Uterus (tissue), 4 donors: Measurements from ENCODE around the gene COQ3. TPM values are rescaled to one million over a fixed set of nuclear protein-coding genes. Genes with fewer than 3 reads are reported as not detected.

Experiments
- DNase-seq, 2 donors: peaks; one replicate each; pipeline ENCODE4 v3.0.0-alpha.2; 2019 to 2020
- H3K27ac ChIP-seq, 2 donors: fragments of 200-600 bp; sonication (generic); 1 replicate in 1 of 2; 2 replicates in 1 of 2; pipeline ENCODE4 v1.5.1; 2016 to 2018
- H3K27me3 ChIP-seq, 2 donors: fragments of 200-600 bp; sonication (generic); one replicate each; pipeline ENCODE4 v1.5.1; 2018 to 2019; ENCODE audit warnings: control low read depth in 1 of 2
- H3K36me3 ChIP-seq, 2 donors: fragments of 200-600 bp; sonication (generic); one replicate each; pipeline ENCODE4 v1.5.1; 2019; ENCODE audit warnings: control low read depth in 1 of 2
- H3K4me1 ChIP-seq, 2 donors: fragments of 200-600 bp; sonication (generic); one replicate each; pipeline ENCODE4 v1.5.1; 2018 to 2019; ENCODE audit warnings: control low read depth in 1 of 2
- H3K4me3 ChIP-seq, 2 donors: fragments of 200-600 bp; sonication (generic); 1 replicate in 1 of 2; 2 replicates in 1 of 2; pipeline ENCODE4 v1.5.1; 2018 to 2019; ENCODE audit warnings: mild to moderate bottlenecking in 1 of 2
- H3K9me3 ChIP-seq, 2 donors: fragments of 200-600 bp; sonication (generic); one replicate each; pipeline ENCODE4 v1.5.1; 2019; ENCODE audit warnings: control low read depth in 1 of 2
- CTCF ChIP-seq, 4 experiments: fragments of 200-600 bp in 2 of 4; fragments of 450-650 bp in 2 of 4; sonication (generic) in 2 of 4; IDR thresholded peaks; one replicate each; pipeline ENCODE4 v1.5.1; 2016 to 2019; ENCODE audit warnings: antibody characterized with exemption in 4 of 4, mild to moderate bottlenecking in 2 of 4, moderate library complexity in 1 of 4
- POLR2A ChIP-seq, 2 donors: fragments of 450-650 bp; IDR thresholded peaks; one replicate each; pipeline ENCODE4 v1.6.1; 2016; ENCODE audit warnings: antibody characterized with exemption in 2 of 2, mild to moderate bottlenecking in 1 of 2, moderate library complexity in 1 of 2
- intact Hi-C: fragments of 100-400 bp; cut with DNase I; formaldehyde crosslinking; loops from one replicate; pipeline ENCODE4 v1.15.1; 2023; ENCODE audit warnings: low total_unique reads
- total RNA-seq, 4 donors: library from RNA; depleted of rRNA in 3 of 4; stranded (reverse); fragments of >200 nt in 3 of 4; gene quantifications; one replicate each; pipeline versions ENCODE4 v1.1.0 to v1.2.4, GENCODE V29; 2014 to 2023
- donor health status: DM: yes; HTN: yes; CAD: no.

The COQ3 gene
- total RNA-seq, 4 donors from 2014 or later = 0.77 to 31.8 (median 6.2) TPM

- Histone ChIP-seq H3K27me3 (no peaks in the 10 kb centered on the region), H3K4me1 (no peaks in the 10 kb centered on the region), H3K9me3 (no peaks in the 10 kb centered on the region), H3K4me3 (peak overlapping the region; percentile 43 to 81), H3K27ac (peak overlapping the region; percentile 36 to 79), H3K36me3 (no peaks in the 10 kb centered on the region)
- intact Hi-C loops = no loop called here
- TF ChIP-seq CTCF (IDR thresholded peaks at IDR 0.05) (no peak), POLR2A (IDR thresholded peaks at IDR 0.05) (no peak)
- no peak for DNase-seq
Observed at GRCh38 chr6:99348288-99349170, 45.5 kb downstream of the COQ3 start.

GRCh38 chr6:99347804-99348203 is 46.2 kb downstream of the COQ3 start:
- H3K36me3 ChIP-seq = no peaks in the 10 kb centered on the region
- no peak overlapping the region for H3K4me3 ChIP-seq
- intact Hi-C loops = no loop called here
- no peaks in the 10 kb centered on the region for H3K9me3 ChIP-seq
- TF ChIP-seq POLR2A (IDR thresholded peaks at IDR 0.05) (no peak), CTCF (IDR thresholded peaks at IDR 0.05) (no peak)
- H3K27ac ChIP-seq = no peak overlapping the region
- H3K27me3 ChIP-seq = no peaks in the 10 kb centered on the region
- H3K4me1 ChIP-seq = no peaks in the 10 kb centered on the region
- no peak for DNase-seq

DNA sequence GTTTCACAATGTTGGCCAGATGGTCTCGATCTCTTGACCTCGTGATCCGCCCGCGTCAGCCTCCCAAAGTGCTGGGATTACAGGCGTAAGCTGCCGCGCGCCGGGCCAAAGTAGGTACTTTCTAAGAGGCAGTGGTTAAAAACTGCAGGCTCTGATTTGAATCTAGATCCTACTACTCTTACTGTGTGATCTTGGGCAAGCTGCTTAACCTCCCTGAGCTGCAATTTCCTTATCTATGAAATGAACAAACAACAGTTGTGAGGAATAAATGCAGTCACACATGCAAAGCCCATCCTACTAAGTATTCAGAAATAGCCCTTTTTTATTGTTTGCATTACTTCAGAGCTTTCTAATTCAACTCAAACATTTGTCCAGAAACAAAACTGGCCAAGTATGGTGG is 47.4 kb downstream of the COQ3 start:
- H3K4me1 ChIP-seq = no peaks in the 10 kb centered on the region
- no peaks in the 10 kb centered on the region for H3K27me3 ChIP-seq
- no peaks in the 10 kb centered on the region for H3K9me3 ChIP-seq
- no peaks in the 10 kb centered on the region for H3K36me3 ChIP-seq
- TF ChIP-seq POLR2A (IDR thresholded peaks at IDR 0.05) (no peak), CTCF (IDR thresholded peaks at IDR 0.05) (no peak)
- intact Hi-C loops = no loop called here
- H3K27ac ChIP-seq = no peak overlapping the region
- no peak overlapping the region for H3K4me3 ChIP-seq
- no peak for DNase-seq

DNA sequence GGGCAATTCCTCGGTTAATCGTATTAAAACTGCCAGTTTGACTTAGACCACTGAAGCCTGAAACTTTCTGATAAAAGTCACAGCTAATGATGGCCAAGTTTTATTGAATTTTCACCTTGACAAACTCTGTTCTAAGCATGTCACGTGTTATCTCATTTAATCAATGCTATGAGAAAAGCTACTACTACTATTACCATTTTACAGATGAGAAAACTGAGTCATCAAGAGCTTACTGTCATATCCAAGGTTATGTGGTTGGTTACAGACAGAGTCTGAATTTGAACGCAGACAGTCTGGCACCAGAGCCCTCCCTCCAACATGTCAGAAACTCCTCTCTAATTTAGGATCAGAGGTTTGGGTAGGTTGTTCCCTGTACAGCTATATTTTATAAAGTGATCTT is 48.8 kb downstream of the COQ3 start:
- no peak for TF ChIP-seq POLR2A (IDR thresholded peaks at IDR 0.05)
- no peak for TF ChIP-seq CTCF (IDR thresholded peaks at IDR 0.05)
- intact Hi-C loops = no loop called here
- Histone ChIP-seq H3K4me1 (no peaks in the 10 kb centered on the region), H3K4me3 (no peak overlapping the region), H3K27ac (no peak overlapping the region), H3K9me3 (no peaks in the 10 kb centered on the region), H3K27me3 (no peaks in the 10 kb centered on the region), H3K36me3 (no peaks in the 10 kb centered on the region)
- DNase-seq = no peak

GRCh38 chr6:99344289-99344688 is 49.7 kb downstream of the COQ3 start:
- Histone ChIP-seq H3K4me1 (no peaks in the 10 kb centered on the region), H3K4me3 (no peak overlapping the region), H3K36me3 (no peaks in the 10 kb centered on the region), H3K27ac (no peak overlapping the region), H3K9me3 (no peaks in the 10 kb centered on the region), H3K27me3 (no peaks in the 10 kb centered on the region)
- no peak for DNase-seq
- no peak for TF ChIP-seq POLR2A (IDR thresholded peaks at IDR 0.05)
- TF ChIP-seq CTCF (IDR thresholded peaks at IDR 0.05) = no peak
- intact Hi-C loops = no loop called here
